Measurements from ENCODE around the gene MCHR2. TPM values are rescaled to one million over a fixed set of nuclear protein-coding genes. Genes with fewer than 3 reads are reported as not detected.

Gene MCHR2
- total RNA-seq, 1 experiment from 2014 or later = not detected

DNA sequence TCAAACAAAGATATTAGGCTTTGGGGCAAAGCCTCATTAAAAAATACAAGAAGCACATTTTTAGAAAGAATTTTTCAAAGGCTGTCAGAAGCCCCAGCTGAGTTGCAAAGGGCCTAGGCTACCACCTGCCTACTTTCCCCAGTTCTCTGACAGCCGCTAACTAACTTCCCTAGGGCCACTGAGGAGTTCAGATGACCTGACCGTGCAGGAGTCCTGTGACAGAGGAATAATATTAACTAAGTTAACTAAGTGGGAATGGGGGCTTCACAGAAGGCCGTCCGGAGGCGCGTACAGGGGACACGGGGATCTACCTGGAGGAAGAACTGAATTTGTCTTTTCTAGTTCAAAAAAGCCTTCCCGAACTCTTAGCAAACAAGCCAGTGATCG, 884 bp downstream of the MCHR2 start:
- TF ChIP-seq FOSL1 (IDR thresholded peaks at IDR 0.05; ENCODE audit: low read depth) (no peak), ZNF274 (IDR thresholded peaks at IDR 0.05; ENCODE audit: low read depth, low read length) (no peak), RAD21 (IDR thresholded peaks at IDR 0.05; ENCODE audit: low read depth) (no peak), SP1 (IDR thresholded peaks at IDR 0.05; ENCODE audit: low read depth) (no peak), EZH2 (IDR thresholded peaks at IDR 0.05) (no peak), ZFX (IDR thresholded peaks at IDR 0.05) (no peak)
- TF ChIP-seq, protein P1, sequence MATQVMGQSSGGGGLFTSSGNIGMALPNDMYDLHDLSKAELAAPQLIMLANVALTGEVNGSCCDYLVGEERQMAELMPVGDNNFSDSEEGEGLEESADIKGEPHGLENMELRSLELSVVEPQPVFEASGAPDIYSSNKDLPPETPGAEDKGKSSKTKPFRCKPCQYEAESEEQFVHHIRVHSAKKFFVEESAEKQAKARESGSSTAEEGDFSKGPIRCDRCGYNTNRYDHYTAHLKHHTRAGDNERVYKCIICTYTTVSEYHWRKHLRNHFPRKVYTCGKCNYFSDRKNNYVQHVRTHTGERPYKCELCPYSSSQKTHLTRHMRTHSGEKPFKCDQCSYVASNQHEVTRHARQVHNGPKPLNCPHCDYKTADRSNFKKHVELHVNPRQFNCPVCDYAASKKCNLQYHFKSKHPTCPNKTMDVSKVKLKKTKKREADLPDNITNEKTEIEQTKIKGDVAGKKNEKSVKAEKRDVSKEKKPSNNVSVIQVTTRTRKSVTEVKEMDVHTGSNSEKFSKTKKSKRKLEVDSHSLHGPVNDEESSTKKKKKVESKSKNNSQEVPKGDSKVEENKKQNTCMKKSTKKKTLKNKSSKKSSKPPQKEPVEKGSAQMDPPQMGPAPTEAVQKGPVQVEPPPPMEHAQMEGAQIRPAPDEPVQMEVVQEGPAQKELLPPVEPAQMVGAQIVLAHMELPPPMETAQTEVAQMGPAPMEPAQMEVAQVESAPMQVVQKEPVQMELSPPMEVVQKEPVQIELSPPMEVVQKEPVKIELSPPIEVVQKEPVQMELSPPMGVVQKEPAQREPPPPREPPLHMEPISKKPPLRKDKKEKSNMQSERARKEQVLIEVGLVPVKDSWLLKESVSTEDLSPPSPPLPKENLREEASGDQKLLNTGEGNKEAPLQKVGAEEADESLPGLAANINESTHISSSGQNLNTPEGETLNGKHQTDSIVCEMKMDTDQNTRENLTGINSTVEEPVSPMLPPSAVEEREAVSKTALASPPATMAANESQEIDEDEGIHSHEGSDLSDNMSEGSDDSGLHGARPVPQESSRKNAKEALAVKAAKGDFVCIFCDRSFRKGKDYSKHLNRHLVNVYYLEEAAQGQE (IDR thresholded peaks at IDR 0.05; ENCODE audit: low read depth) = no peak
- Histone ChIP-seq H3K4me2 (ENCODE audit: low read length) (no peak overlapping the region), H3K27ac (ENCODE audit: low read depth, low read length) (no peak overlapping the region), H4K20me1 (ENCODE audit: insufficient read depth) (no peaks in the 10 kb centered on the region), H3K36me3 (ENCODE audit: control insufficient read depth in 1 of 2, insufficient read depth in 2 of 2, low read length in 2 of 2) (no peaks in the 10 kb centered on the region), H3K27me3 (ENCODE audit: insufficient read depth, low read length) (no peaks in the 10 kb centered on the region), H3K4me1 (ENCODE audit: control insufficient read depth in 1 of 2, insufficient read depth in 2 of 2, low read length in 2 of 2) (no peaks in the 10 kb centered on the region), H3K9me2 (ENCODE audit: insufficient read depth) (no peaks in the 10 kb centered on the region), H3K9ac (ENCODE audit: low read length) (no peak overlapping the region), H2AFZ (ENCODE audit: low read depth, low read length, poor library complexity, severe bottlenecking) (no peak overlapping the region), H3K79me2 (ENCODE audit: insufficient read depth, low read length) (no peaks in the 10 kb centered on the region), H3K4me3 (replicated peaks in 1 of 2; ENCODE audit: low read depth in 1 of 2, low read length in 2 of 2) (no peak overlapping the region), H3K9me3 (ENCODE audit: control insufficient read depth in 1 of 2, insufficient read depth in 1 of 2, low read depth in 1 of 2, low read length in 2 of 2) (no peaks in the 10 kb centered on the region)
- POLR2A ChIA-PET = no interaction called here
- RAD21 ChIA-PET (ENCODE audit: low non-redundant PET in 1 of 2, low total read pairs in 2 of 2, uncharacterized antibody in 2 of 2, unreplicated experiment in 2 of 2) = no interaction called here
- CTCF ChIA-PET = interaction anchor here (0.8 kb wide), 1 partner anchor 9 kb away, joined by 3 read pairs; no protein-coding TSS in a partner anchor
- BruUV-seq (replicated peaks) = no TSS peak
- DNase-seq (ENCODE audit: low read depth, low spot score) = no peak
- intact Hi-C loops (cut with micrococcal nuclease) = no loop called here
- no peak for ATAC-seq

DNA sequence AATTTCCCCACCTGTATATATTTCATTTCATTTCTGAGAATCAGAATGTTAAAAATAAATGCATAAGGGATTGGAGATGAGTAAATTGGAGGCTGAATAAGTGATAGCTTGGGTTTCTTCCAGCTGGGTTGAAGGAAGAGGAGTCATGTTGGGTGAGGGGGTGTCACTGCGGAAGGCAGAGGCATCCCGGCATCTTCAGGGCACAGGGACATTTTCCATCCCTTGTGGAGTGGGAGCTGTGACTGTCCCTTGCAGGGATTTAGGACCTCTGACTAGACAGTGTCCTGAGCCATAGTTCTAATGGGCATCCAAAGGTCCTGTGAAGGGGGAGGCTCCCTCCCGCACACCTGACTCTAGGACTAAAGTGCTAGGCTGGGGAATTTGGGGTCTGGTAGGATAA, 2.1 kb downstream of the MCHR2 start:
- Histone ChIP-seq H3K4me1 (ENCODE audit: control insufficient read depth in 1 of 2, insufficient read depth in 2 of 2, low read length in 2 of 2) (no peaks in the 10 kb centered on the region), H3K79me2 (ENCODE audit: insufficient read depth, low read length) (no peaks in the 10 kb centered on the region), H3K4me2 (ENCODE audit: low read length) (no peak overlapping the region), H3K27me3 (ENCODE audit: insufficient read depth, low read length) (no peaks in the 10 kb centered on the region), H3K4me3 (replicated peaks in 1 of 2; ENCODE audit: low read depth in 1 of 2, low read length in 2 of 2) (no peak overlapping the region), H3K9me2 (ENCODE audit: insufficient read depth) (no peaks in the 10 kb centered on the region), H3K36me3 (ENCODE audit: control insufficient read depth in 1 of 2, insufficient read depth in 2 of 2, low read length in 2 of 2) (no peaks in the 10 kb centered on the region), H3K27ac (ENCODE audit: low read depth, low read length) (no peak overlapping the region), H2AFZ (ENCODE audit: low read depth, low read length, poor library complexity, severe bottlenecking) (no peak overlapping the region), H3K9me3 (ENCODE audit: control insufficient read depth in 1 of 2, insufficient read depth in 1 of 2, low read depth in 1 of 2, low read length in 2 of 2) (no peaks in the 10 kb centered on the region), H4K20me1 (ENCODE audit: insufficient read depth) (no peaks in the 10 kb centered on the region), H3K9ac (ENCODE audit: low read length) (no peak overlapping the region)
- DNase-seq (ENCODE audit: low read depth, low spot score) = no peak
- ATAC-seq = no peak
- RAD21 ChIA-PET (ENCODE audit: low non-redundant PET in 1 of 2, low total read pairs in 2 of 2, uncharacterized antibody in 2 of 2, unreplicated experiment in 2 of 2) = no interaction called here
- BruUV-seq (replicated peaks) = no TSS peak
- TF ChIP-seq ELF1 (IDR thresholded peaks at IDR 0.05; ENCODE audit: borderline replicate concordance, low read depth) = no peak
- TF ChIP-seq, protein P2, sequence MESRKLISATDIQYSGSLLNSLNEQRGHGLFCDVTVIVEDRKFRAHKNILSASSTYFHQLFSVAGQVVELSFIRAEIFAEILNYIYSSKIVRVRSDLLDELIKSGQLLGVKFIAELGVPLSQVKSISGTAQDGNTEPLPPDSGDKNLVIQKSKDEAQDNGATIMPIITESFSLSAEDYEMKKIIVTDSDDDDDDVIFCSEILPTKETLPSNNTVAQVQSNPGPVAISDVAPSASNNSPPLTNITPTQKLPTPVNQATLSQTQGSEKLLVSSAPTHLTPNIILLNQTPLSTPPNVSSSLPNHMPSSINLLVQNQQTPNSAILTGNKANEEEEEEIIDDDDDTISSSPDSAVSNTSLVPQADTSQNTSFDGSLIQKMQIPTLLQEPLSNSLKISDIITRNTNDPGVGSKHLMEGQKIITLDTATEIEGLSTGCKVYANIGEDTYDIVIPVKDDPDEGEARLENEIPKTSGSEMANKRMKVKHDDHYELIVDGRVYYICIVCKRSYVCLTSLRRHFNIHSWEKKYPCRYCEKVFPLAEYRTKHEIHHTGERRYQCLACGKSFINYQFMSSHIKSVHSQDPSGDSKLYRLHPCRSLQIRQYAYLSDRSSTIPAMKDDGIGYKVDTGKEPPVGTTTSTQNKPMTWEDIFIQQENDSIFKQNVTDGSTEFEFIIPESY (IDR thresholded peaks at IDR 0.05; ENCODE audit: extremely low read depth, insufficient replicate concordance, low read length) = no peak
- TF ChIP-seq RAD21 (IDR thresholded peaks at IDR 0.05; ENCODE audit: low read depth) = no peak
- TF ChIP-seq SP1 (IDR thresholded peaks at IDR 0.05; ENCODE audit: low read depth) = no peak
- TF ChIP-seq SRF (IDR thresholded peaks at IDR 0.05; ENCODE audit: low read depth) = no peak
- no peak for TF ChIP-seq YY1 (IDR thresholded peaks at IDR 0.05; ENCODE audit: extremely low read depth, insufficient replicate concordance, low read depth, low read length)
- TF ChIP-seq EGR1 (IDR thresholded peaks at IDR 0.05; ENCODE audit: low read depth) = no peak
- no peak for TF ChIP-seq SIN3A (IDR thresholded peaks at IDR 0.05; ENCODE audit: low read depth)
- no peak for TF ChIP-seq POLR2AphosphoS5 (IDR thresholded peaks at IDR 0.05; ENCODE audit: low read depth, low read length)
- TF ChIP-seq JUND (IDR thresholded peaks at IDR 0.05) = no peak
- no peak for TF ChIP-seq EZH2 (IDR thresholded peaks at IDR 0.05)
- TF ChIP-seq POLR2A (IDR thresholded peaks at IDR 0.05; ENCODE audit: borderline replicate concordance, extremely low read depth, insufficient read depth, insufficient read length) = no peak
- no peak for TF ChIP-seq TCF7L2 (IDR thresholded peaks at IDR 0.05; ENCODE audit: borderline replicate concordance, extremely low read depth, insufficient read depth, insufficient read length)
- TF ChIP-seq, protein P3, sequence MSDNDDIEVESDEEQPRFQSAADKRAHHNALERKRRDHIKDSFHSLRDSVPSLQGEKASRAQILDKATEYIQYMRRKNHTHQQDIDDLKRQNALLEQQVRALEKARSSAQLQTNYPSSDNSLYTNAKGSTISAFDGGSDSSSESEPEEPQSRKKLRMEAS (IDR thresholded peaks at IDR 0.05) = no peak
- CTCF ChIA-PET = interaction anchor here (1.3 kb wide), 1 partner anchor 8 kb away, joined by 3 read pairs; no protein-coding TSS in a partner anchor
- POLR2A ChIA-PET = no interaction called here
- intact Hi-C loops (cut with micrococcal nuclease) = no loop called here
